ENCODE data around the gene EFNA4.

Gene EFNA4

DNA sequence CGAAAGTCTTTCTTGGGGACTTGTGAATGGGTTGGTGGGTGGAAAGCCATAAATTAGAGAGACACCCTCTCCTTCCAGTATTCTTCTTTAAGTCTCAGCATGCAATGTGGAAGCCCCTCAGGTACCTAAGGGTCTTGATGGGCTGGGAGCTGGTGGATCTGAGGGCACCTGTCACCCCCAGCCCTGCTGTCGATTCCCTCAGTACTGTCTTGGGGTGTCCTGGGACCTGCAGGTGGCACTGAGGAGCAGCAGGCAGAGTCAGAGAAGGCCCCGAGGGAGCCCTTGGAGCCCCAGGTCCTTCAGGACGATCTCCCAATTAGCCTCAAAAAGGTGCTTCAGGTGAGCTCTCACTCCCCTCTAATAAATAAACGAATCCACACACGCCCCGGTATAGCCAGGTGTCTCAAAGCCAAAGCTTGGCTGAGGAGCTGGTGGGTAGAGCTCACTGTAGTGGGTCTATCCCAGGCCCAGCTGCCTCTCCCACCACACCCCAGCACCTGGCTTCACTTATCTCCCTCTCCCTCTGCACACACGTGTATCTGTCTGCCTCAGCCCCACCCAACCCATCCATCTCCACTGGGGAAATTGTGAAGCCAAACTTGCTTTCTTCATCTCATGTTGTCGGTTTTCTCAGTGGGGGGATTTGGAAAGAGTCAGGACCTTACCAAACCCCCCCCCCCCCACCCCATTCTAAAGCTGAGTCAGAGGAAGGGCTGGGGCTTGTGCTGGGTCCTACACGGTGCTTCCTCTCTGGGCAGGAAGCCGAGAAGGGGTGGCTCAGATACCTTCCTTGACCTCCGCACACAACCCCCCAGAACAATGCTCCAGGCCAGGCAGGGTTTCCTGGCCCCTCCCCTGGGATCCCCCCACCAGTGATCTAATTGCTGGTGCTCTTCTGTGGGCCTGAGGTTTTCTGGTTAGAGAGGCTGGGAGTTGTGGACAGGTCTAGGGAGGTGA is 10.8 kb upstream of the EFNA4 start:
- DNase-seq (ENCODE audit: low spot score), result peak; percentile 40

GRCh38 chr1:155053531-155054105 is 9.9 kb upstream of the EFNA4 start:
- no peak for DNase-seq (ENCODE audit: low spot score)

DNA sequence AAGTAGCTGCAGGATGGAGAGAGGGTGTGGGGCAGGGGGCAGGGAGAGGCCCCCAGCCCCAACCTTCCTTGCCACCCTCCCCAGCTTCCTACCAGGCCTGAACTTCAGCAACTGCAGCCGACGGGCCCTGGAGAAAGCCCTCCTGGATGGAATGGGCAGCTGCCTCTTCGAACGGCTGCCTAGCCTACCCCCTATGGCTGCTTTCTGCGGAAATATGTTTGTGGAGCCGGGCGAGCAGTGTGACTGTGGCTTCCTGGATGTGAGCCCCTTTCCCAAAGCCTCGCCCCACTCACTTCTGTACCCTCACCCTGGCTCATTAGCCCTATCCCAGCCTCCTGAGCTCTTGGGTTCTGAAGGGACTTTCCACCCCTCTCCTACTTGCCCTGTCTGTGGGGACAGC is 6.4 kb upstream of the EFNA4 start:
- no peak for DNase-seq (ENCODE audit: low spot score)

DNA sequence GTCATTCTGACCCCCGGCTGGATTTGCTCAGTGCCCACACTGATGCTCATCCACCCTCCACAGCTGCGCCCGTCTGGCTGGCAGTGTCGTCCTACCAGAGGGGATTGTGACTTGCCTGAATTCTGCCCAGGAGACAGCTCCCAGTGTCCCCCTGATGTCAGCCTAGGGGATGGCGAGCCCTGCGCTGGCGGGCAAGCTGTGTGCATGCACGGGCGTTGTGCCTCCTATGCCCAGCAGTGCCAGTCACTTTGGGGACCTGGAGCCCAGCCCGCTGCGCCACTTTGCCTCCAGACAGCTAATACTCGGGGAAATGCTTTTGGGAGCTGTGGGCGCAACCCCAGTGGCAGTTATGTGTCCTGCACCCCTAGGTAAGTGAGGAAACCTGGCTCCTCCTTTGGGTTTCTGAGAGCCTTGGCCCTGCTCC is 5.7 kb upstream of the EFNA4 start:
- DNase-seq (ENCODE audit: low spot score), result no peak

GRCh38 chr1:155060736-155061135 is 2.8 kb upstream of the EFNA4 start:
- DNase-seq (ENCODE audit: low spot score), result no peak

DNA sequence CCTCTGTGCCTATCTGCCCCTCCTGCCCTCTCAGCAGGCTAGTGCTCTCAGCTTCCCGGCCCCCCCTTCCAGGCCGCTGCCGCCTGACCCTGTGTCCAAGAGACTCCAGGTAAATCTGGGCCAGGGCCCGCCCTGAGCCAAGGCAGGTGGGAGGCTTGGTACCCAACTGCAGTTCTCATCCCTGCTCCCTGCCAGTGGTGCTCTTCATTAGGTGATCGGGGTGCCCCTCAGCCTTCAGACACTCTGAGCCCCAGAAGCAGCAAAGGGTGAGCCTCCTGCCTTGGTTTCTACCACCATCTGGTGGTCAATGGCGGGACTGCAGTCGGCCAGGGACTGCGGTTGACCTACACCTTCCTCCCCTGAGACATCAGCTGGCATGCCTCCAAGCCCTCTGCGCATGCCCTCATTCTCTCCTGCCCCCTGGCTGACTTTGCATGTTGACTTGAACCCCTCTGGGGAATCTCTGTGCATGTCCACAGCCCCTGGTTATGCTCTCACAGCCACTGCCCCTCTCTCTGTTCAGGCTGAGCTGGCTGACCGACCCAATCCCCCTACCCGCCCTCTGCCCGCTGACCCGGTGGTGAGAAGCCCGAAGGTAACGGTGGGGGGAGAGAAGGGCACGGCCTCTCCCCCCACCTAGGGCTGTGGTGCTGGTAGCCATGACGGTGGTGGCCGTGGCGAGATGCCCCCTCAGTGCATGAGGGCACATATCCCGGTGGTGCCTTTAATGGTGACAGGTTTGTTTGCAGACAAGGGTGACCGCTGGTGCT is 2.0 kb upstream of the EFNA4 start:
- peak; percentile 90 for DNase-seq (ENCODE audit: low spot score)

- no peak for DNase-seq (ENCODE audit: low spot score)
Measured at GRCh38 chr1:155062151-155062686, 1.3 kb upstream of the EFNA4 start.

- peak; percentile 55 for DNase-seq (ENCODE audit: low spot score)
Measured at GRCh38 chr1:155062702-155063411, 683 bp upstream of the EFNA4 start.

- peak; percentile 64 for DNase-seq (ENCODE audit: low spot score)
Measured at GRCh38 chr1:155064111-155064831, 731 bp downstream of the EFNA4 start.

- no peak for DNase-seq (ENCODE audit: low spot score)
Measured at GRCh38 chr1:155064832-155065429, 1.4 kb downstream of the EFNA4 start.

- DNase-seq (ENCODE audit: low spot score), result no peak
Measured at GRCh38 chr1:155066777-155067176, 3.2 kb downstream of the EFNA4 start.

- no peak for DNase-seq (ENCODE audit: low spot score)
Measured at GRCh38 chr1:155068599-155068998, 5.1 kb downstream of the EFNA4 start.

GRCh38 chr1:155069551-155070157 is 6.1 kb downstream of the EFNA4 start:
- no peak for DNase-seq (ENCODE audit: low spot score)

GRCh38 chr1:155070158-155070621 is 6.7 kb downstream of the EFNA4 start:
- no peak for DNase-seq (ENCODE audit: low spot score)

GRCh38 chr1:155070721-155071569 is 7.4 kb downstream of the EFNA4 start:
- peak; percentile 90 for DNase-seq (ENCODE audit: low spot score)

DNA sequence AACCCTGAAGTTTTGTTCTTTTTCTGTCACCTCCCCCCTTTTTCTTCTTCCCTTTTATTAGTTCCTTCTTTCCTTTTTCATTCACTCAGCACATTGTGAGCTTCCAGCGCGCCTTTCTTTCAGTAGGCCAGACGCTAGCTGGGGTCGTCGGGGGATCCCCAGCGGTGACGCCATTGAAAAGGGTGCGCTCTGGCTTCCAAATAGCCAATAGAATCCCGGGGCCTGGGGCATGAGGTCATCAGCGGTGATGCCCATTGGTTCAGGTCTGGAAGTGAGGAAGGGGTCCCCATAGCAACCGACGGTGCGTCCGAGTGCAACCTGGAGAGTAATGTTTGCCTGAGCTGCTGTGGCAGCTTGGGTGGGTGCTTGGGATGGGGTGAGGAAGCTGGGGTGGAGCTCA is 8.2 kb downstream of the EFNA4 start:
- DNase-seq (ENCODE audit: low spot score), result no peak

- no peak for DNase-seq (ENCODE audit: low spot score)
Measured at GRCh38 chr1:155072531-155073289, 9.2 kb downstream of the EFNA4 start.

Measured in GM03348 (cell line).